A549 (cell line): ENCODE data around the gene B3GNT2.

Experiments
- EP300 ChIP-seq, 2 experiments: fragments of >200 bp; sonication (Bioruptor Twin); formaldehyde crosslinking; IDR thresholded peaks; 2 replicates in 1 of 2; 3 replicates in 1 of 2; pipeline ENCODE4 v1.6.1; 2016 to 2017
- FOSL2 ChIP-seq, 2 experiments: fragments of 450-650 bp in 1 of 2; fragments of >200 bp in 1 of 2; sonication (Bioruptor Twin) in 1 of 2; formaldehyde crosslinking; IDR thresholded peaks; 2 replicates each; pipeline versions ENCODE4 v1.5.0 to v1.6.1; 2016 to 2020; ENCODE audit warnings: mild to moderate bottlenecking in 1 of 2, moderate library complexity in 1 of 2
- MAX ChIP-seq: IDR thresholded peaks from 2 replicates; pipeline ENCODE4 v1.6.1; 2012
- MYC ChIP-seq: IDR thresholded peaks from 2 replicates; pipeline ENCODE4 v1.6.1; 2012; ENCODE audit warnings: mild to moderate bottlenecking, inconsistent platforms, low read length, improper control_type of control experiment, borderline replicate concordance
- PBX3 ChIP-seq: IDR thresholded peaks from 2 replicates; pipeline ENCODE4 v1.6.1; 2012
- POLR2A ChIP-seq: IDR thresholded peaks from 2 replicates; pipeline ENCODE4 v1.6.1; 2012; ENCODE audit warnings: mild to moderate bottlenecking, low read length
- REST ChIP-seq: fragments of 200-600 bp; sonication (generic); IDR thresholded peaks from 2 replicates; pipeline ENCODE4 v1.6.1; 2016; ENCODE audit warnings: antibody characterized with exemption, mild to moderate bottlenecking, moderate library complexity
- SREBF2 ChIP-seq: fragments of 450-650 bp; IDR thresholded peaks from 2 replicates; pipeline ENCODE4 v1.6.1; 2014; ENCODE audit warnings: mild to moderate bottlenecking, moderate library complexity
- TF ChIP-seq, protein P1 (sequence below): fragments of >200 bp; sonication (Bioruptor Twin); formaldehyde crosslinking; IDR thresholded peaks from 3 replicates; pipeline ENCODE4 v1.5.1; 2016

DNA sequence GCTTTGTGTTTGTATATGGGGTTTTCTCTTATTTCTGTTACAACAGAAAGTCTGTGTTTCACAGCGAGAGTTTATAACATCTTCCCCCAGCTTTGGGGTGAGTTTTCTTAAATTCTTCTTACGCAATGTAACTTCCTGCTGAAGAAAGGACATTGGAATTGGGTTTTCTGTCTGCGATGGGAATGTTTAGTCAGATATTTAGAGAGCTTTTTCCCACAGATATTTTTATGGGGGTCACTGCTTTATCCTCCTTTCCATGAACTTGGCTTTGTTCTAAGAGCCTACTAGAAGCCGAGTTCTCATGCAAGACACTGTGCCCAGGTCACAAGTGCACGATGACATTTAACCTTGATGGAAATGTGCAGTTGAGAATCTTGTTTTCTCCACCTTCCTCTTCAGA is 22.1 kb downstream of the B3GNT2 start:
- TF ChIP-seq, protein P1, sequence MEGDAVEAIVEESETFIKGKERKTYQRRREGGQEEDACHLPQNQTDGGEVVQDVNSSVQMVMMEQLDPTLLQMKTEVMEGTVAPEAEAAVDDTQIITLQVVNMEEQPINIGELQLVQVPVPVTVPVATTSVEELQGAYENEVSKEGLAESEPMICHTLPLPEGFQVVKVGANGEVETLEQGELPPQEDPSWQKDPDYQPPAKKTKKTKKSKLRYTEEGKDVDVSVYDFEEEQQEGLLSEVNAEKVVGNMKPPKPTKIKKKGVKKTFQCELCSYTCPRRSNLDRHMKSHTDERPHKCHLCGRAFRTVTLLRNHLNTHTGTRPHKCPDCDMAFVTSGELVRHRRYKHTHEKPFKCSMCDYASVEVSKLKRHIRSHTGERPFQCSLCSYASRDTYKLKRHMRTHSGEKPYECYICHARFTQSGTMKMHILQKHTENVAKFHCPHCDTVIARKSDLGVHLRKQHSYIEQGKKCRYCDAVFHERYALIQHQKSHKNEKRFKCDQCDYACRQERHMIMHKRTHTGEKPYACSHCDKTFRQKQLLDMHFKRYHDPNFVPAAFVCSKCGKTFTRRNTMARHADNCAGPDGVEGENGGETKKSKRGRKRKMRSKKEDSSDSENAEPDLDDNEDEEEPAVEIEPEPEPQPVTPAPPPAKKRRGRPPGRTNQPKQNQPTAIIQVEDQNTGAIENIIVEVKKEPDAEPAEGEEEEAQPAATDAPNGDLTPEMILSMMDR: no peak
- no peak for TF ChIP-seq POLR2A
- no peak for TF ChIP-seq FOSL2 (IDR thresholded peaks at IDR 0.05)
- no peak for TF ChIP-seq FOSL2 (CRISPR knock-in tag; IDR thresholded peaks at IDR 0.05)
- no peak for TF ChIP-seq PBX3
- TF ChIP-seq REST: no peak
- no peak for TF ChIP-seq MAX
- TF ChIP-seq MYC: no peak
- TF ChIP-seq EP300 (IDR thresholded peaks at IDR 0.05): no peak
- TF ChIP-seq SREBF2: no peak
